ENCODE measurements around the gene GBP7. TPM values are rescaled to one million over a fixed set of nuclear protein-coding genes. Genes with fewer than 3 reads are reported as not detected.

GBP7 gene
- total and polyA plus RNA-seq, 2 donors from 2014 or later = not detected

DNA sequence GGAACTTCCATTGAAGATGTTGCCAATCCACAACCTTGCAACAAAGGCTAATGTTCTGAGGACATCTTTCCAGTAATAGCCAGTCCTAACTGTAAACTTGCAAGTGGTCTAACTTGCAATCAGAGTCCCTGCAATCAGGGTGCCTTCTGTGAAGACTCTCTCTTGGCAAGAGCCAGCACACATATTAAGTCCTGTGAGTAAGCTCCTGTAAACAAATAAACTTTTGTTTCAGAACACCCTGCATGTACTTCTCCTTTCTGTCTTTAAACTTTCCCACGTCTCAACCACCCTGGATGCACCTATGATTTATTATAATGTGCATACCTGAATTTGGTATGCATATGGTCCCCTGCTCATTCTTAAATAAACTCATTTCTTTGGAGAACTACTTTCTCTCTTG lies 9.1 kb downstream of the GBP7 start:
- no peak overlapping the region for H3K9ac ChIP-seq (ENCODE audit: low read length in 3 of 3)
- no peak overlapping the region for H3K27ac ChIP-seq (ENCODE audit: low read depth in 2 of 2, low read length in 2 of 2)
- intact Hi-C loops (cut with DNase I) = no loop called here
- FAIRE-seq (no peak), DNase-seq (no peak)
- H3K9me3 ChIP-seq (ENCODE audit: control insufficient read depth in 2 of 3, insufficient read depth in 1 of 3, low read length in 3 of 3) = no peaks in the 10 kb centered on the region
- no peaks in the 10 kb centered on the region for H3K27me3 ChIP-seq (ENCODE audit: control insufficient read depth, insufficient read depth, low read length)
- H3K36me3 ChIP-seq (ENCODE audit: control insufficient read depth in 2 of 3, insufficient read depth in 3 of 3, low read length in 3 of 3) = no peaks in the 10 kb centered on the region
- TF ChIP-seq, protein P1, sequence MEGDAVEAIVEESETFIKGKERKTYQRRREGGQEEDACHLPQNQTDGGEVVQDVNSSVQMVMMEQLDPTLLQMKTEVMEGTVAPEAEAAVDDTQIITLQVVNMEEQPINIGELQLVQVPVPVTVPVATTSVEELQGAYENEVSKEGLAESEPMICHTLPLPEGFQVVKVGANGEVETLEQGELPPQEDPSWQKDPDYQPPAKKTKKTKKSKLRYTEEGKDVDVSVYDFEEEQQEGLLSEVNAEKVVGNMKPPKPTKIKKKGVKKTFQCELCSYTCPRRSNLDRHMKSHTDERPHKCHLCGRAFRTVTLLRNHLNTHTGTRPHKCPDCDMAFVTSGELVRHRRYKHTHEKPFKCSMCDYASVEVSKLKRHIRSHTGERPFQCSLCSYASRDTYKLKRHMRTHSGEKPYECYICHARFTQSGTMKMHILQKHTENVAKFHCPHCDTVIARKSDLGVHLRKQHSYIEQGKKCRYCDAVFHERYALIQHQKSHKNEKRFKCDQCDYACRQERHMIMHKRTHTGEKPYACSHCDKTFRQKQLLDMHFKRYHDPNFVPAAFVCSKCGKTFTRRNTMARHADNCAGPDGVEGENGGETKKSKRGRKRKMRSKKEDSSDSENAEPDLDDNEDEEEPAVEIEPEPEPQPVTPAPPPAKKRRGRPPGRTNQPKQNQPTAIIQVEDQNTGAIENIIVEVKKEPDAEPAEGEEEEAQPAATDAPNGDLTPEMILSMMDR (IDR thresholded peaks at IDR 0.05; ENCODE audit: borderline replicate concordance, extremely low read depth, insufficient read depth) = no peak
- H3K4me3 ChIP-seq (ENCODE audit: low read length in 3 of 3) = no peak overlapping the region
- H3K4me1 ChIP-seq (ENCODE audit: control insufficient read depth in 2 of 3, insufficient read depth in 2 of 3, low read depth in 1 of 3, low read length in 3 of 3) = no peaks in the 10 kb centered on the region

DNA sequence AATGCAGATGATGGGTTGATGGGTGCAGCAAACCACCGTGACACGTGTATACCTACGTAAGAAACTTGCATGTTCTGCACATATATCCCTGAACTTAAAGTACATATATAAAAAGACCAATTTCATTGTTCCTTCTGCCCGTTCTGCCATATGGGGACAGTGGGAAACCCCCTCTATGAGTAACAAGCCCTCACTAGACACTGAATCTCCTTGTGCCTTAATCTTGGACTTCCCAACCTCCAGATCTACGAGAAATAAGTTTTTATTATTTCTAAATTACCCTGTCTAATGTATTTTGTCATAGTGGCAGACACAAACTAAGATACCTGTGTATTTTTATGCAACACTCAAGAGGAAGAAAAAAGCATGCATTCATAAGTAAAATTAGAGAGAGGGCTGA lies 10.0 kb downstream of the GBP7 start:
- TF ChIP-seq, protein P1 (IDR thresholded peaks at IDR 0.05; ENCODE audit: borderline replicate concordance, extremely low read depth, insufficient read depth) = no peak
- no peak overlapping the region for H3K4me3 ChIP-seq (ENCODE audit: low read length in 3 of 3)
- H3K4me1 ChIP-seq (ENCODE audit: control insufficient read depth in 2 of 3, insufficient read depth in 2 of 3, low read depth in 1 of 3, low read length in 3 of 3) = no peaks in the 10 kb centered on the region
- no peaks in the 10 kb centered on the region for H3K36me3 ChIP-seq (ENCODE audit: control insufficient read depth in 2 of 3, insufficient read depth in 3 of 3, low read length in 3 of 3)
- DNase-seq = no peak
- H3K27ac ChIP-seq (ENCODE audit: low read depth in 2 of 2, low read length in 2 of 2) = no peak overlapping the region
- no peak for FAIRE-seq
- no peak overlapping the region for H3K9ac ChIP-seq (ENCODE audit: low read length in 3 of 3)
- intact Hi-C loops (cut with DNase I) = no loop called here
- no peaks in the 10 kb centered on the region for H3K27me3 ChIP-seq (ENCODE audit: control insufficient read depth, insufficient read depth, low read length)
- H3K9me3 ChIP-seq (ENCODE audit: control insufficient read depth in 2 of 3, insufficient read depth in 1 of 3, low read length in 3 of 3) = peaks cover 0 to 2% (median 0%) of the 10 kb centered on the region in 3 donors

DNA sequence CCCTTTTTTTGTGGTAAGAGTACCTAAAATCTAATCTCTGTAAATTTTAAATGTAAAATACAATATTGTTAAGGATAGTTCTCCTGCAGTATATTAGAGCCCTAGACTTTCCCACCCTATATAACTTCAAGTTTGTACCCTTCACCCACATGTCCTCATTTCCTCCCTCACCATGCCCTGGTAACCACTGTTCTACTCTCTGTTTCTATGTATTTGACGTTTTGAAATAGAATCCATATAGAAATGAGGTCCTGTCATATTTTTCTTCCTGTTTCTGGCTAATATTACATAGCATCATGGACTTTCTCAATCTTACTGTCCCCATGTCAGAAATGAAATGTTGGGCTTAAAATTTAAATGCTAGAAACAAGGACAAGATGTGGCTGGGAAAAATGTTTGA lies 24.8 kb downstream of the GBP7 start:
- no peaks in the 10 kb centered on the region for H3K36me3 ChIP-seq (ENCODE audit: control insufficient read depth in 2 of 3, insufficient read depth in 3 of 3, low read length in 3 of 3)
- H3K9ac ChIP-seq (ENCODE audit: low read length in 3 of 3) = no peak overlapping the region
- no peak overlapping the region for H3K4me3 ChIP-seq (ENCODE audit: low read length in 3 of 3)
- no peak for FAIRE-seq
- no peaks in the 10 kb centered on the region for H3K4me1 ChIP-seq (ENCODE audit: control insufficient read depth in 2 of 3, insufficient read depth in 2 of 3, low read depth in 1 of 3, low read length in 3 of 3)
- no peaks in the 10 kb centered on the region for H3K27me3 ChIP-seq (ENCODE audit: control insufficient read depth, insufficient read depth, low read length)
- no peak overlapping the region for H3K27ac ChIP-seq (ENCODE audit: low read depth in 2 of 2, low read length in 2 of 2)
- intact Hi-C loops (cut with DNase I) = no loop called here
- TF ChIP-seq, protein P1 (IDR thresholded peaks at IDR 0.05; ENCODE audit: borderline replicate concordance, extremely low read depth, insufficient read depth) = no peak
- H3K9me3 ChIP-seq (ENCODE audit: control insufficient read depth in 2 of 3, insufficient read depth in 1 of 3, low read length in 3 of 3) = no peaks in the 10 kb centered on the region
- no peak for DNase-seq

GRCh38 chr1:89149976-89150375 lies 25.8 kb downstream of the GBP7 start:
- no peaks in the 10 kb centered on the region for H3K36me3 ChIP-seq (ENCODE audit: control insufficient read depth in 2 of 3, insufficient read depth in 3 of 3, low read length in 3 of 3)
- no peak overlapping the region for H3K9ac ChIP-seq (ENCODE audit: low read length in 3 of 3)
- TF ChIP-seq, protein P1 (IDR thresholded peaks at IDR 0.05; ENCODE audit: borderline replicate concordance, extremely low read depth, insufficient read depth) = no peak
- intact Hi-C loops (cut with DNase I) = no loop called here
- no peak overlapping the region for H3K27ac ChIP-seq (ENCODE audit: low read depth in 2 of 2, low read length in 2 of 2)
- H3K4me1 ChIP-seq (ENCODE audit: control insufficient read depth in 2 of 3, insufficient read depth in 2 of 3, low read depth in 1 of 3, low read length in 3 of 3) = no peaks in the 10 kb centered on the region
- no peaks in the 10 kb centered on the region for H3K9me3 ChIP-seq (ENCODE audit: control insufficient read depth in 2 of 3, insufficient read depth in 1 of 3, low read length in 3 of 3)
- H3K27me3 ChIP-seq (ENCODE audit: control insufficient read depth, insufficient read depth, low read length) = no peaks in the 10 kb centered on the region
- no peak overlapping the region for H3K4me3 ChIP-seq (ENCODE audit: low read length in 3 of 3)
- no peak for DNase-seq
- FAIRE-seq = no peak
